HCT116 (cell line): Measurements from ENCODE around the gene LRBA. TPM values are rescaled to one million over a fixed set of nuclear protein-coding genes. Genes with fewer than 3 reads are reported as not detected.

Source experiments
- ATAC-seq: fragments of 200-7000 bp; cut with Tn5 transposase; 2 replicates; pipeline ENCODE4 v1.9.1; 2020; ENCODE audit warnings: mild to moderate bottlenecking, moderate library complexity
- BruUV-seq: library from RNA; stranded (reverse); fragments of 400-500 nt; replicated peaks from 2 replicates; lab custom pipeline; 2021; lab: Mats Ljungman, UMichigan
- CTCF ChIA-PET: fragments of 300-600 bp; sonication (Branson Sonifier 250); formaldehyde crosslinking; loops from one replicate; lab custom pipeline; 2021; ENCODE audit warnings: antibody characterized with exemption; lab: Charles Lee
- POLR2A ChIA-PET: fragments of 300-600, 350-600 bp; sonication (Branson Sonifier 250); formaldehyde crosslinking; loops from one replicate; lab custom pipeline; 2021; ENCODE audit warnings: antibody characterized with exemption; lab: Charles Lee
- RAD21 ChIA-PET, 2 experiments: fragments of 300-600 bp; sonication (Branson Sonifier 250); formaldehyde crosslinking; loops; one replicate each; lab custom pipeline; 2023; ENCODE audit warnings: low total read pairs in 2 of 2; ENCODE audit not compliant: uncharacterized antibody in 2 of 2, unreplicated experiment in 2 of 2, low non-redundant PET in 1 of 2; lab: Charles Lee
- DNase-seq: peaks from one replicate; pipeline ENCODE4 v3.0.0-alpha.2; 2010; ENCODE audit warnings: low read depth, low spot score
- H2AFZ ChIP-seq: fragments of 200-600 bp; shearing (Covaris generic), sonication (generic); 2 replicates; pipeline ENCODE4 v1.6.1; 2017; ENCODE audit warnings: low read depth, mixed run types, mixed read lengths, antibody characterized with exemption, low read length; ENCODE audit not compliant: poor library complexity, severe bottlenecking
- H3K27ac ChIP-seq: 2 replicates; pipeline ENCODE4 v1.5.1; 2012; ENCODE audit warnings: low read depth, low read length
- H3K27me3 ChIP-seq: fragments of 200-600 bp; sonication (generic); 2 replicates; pipeline ENCODE4 v1.6.1; 2016; ENCODE audit warnings: mixed run types, low read length, mixed read lengths; ENCODE audit not compliant: insufficient read depth
- H3K36me3 ChIP-seq, 2 experiments: fragments of 200-500 bp in 1 of 2; fragments of 200-600 bp in 1 of 2; sonication (Bioruptor generic) in 1 of 2; sonication (generic) in 1 of 2; 2 replicates each; pipeline versions ENCODE4 v1.5.1 to v1.6.1; 2014 to 2016; ENCODE audit warnings: low read length in 2 of 2, inconsistent platforms in 1 of 2, mixed read lengths in 1 of 2, mixed run types in 1 of 2; ENCODE audit not compliant: insufficient read depth in 2 of 2, control insufficient read depth in 1 of 2
- H3K4me1 ChIP-seq, 2 experiments: fragments of 200-600 bp in 1 of 2; sonication (generic) in 1 of 2; 2 replicates each; pipeline versions ENCODE4 v1.5.1 to v1.6.1; 2012 to 2017; ENCODE audit warnings: low read length in 2 of 2, inconsistent platforms in 1 of 2, mild to moderate bottlenecking in 1 of 2, mixed read lengths in 1 of 2, mixed run types in 1 of 2, moderate library complexity in 1 of 2; ENCODE audit not compliant: insufficient read depth in 2 of 2, control insufficient read depth in 1 of 2
- H3K4me2 ChIP-seq: fragments of 200-600 bp; sonication (generic); 2 replicates; pipeline ENCODE4 v1.6.1; 2017; ENCODE audit warnings: mixed run types, low read length, mixed read lengths
- H3K4me3 ChIP-seq, 2 experiments: fragments of 200-600 bp in 1 of 2; sonication (generic) in 1 of 2; replicated peaks in 1 of 2; 2 replicates each; pipeline ENCODE4 v1.5.1; 2011 to 2016; ENCODE audit warnings: low read length in 2 of 2, control low read depth in 1 of 2, low read depth in 1 of 2, mild to moderate bottlenecking in 1 of 2, mixed read lengths in 1 of 2, mixed run types in 1 of 2
- H3K79me2 ChIP-seq: fragments of 200-600 bp; sonication (generic); 2 replicates; pipeline ENCODE4 v1.6.1; 2017; ENCODE audit warnings: mild to moderate bottlenecking, mixed run types, low read length, moderate library complexity, mixed read lengths; ENCODE audit not compliant: insufficient read depth
- H3K9ac ChIP-seq: fragments of 200-600 bp; sonication (generic); 2 replicates; pipeline ENCODE4 v1.6.1; 2016; ENCODE audit warnings: low read length, mixed read lengths
- H3K9me2 ChIP-seq: fragments of 200-600 bp; sonication (generic), shearing (Covaris generic); 2 replicates; pipeline ENCODE4 v1.6.1; 2017; ENCODE audit warnings: mixed run types, mild to moderate bottlenecking, moderate library complexity; ENCODE audit not compliant: insufficient read depth
- H3K9me3 ChIP-seq, 2 experiments: fragments of 200-500 bp in 1 of 2; fragments of 200-600 bp in 1 of 2; sonication (Bioruptor generic) in 1 of 2; sonication (generic) in 1 of 2; 2 replicates each; pipeline ENCODE4 v1.6.1; 2014 to 2017; ENCODE audit warnings: low read length in 2 of 2, mixed read lengths in 2 of 2, inconsistent platforms in 1 of 2, low read depth in 1 of 2, mild to moderate bottlenecking in 1 of 2, mixed run types in 1 of 2, moderate library complexity in 1 of 2; ENCODE audit not compliant: control insufficient read depth in 1 of 2, insufficient read depth in 1 of 2
- H4K20me1 ChIP-seq: fragments of 200-600 bp; sonication (generic), shearing (Covaris generic); 2 replicates; pipeline ENCODE4 v1.6.1; 2017; ENCODE audit warnings: mixed run types, mild to moderate bottlenecking, moderate library complexity; ENCODE audit not compliant: insufficient read depth
- CEBPB ChIP-seq: IDR thresholded peaks from 2 replicates; pipeline ENCODE4 v1.6.1; 2012; ENCODE audit warnings: low read depth
- CTCF ChIP-seq, 3 experiments: fragments of 200-600 bp in 1 of 3; sonication (generic) in 1 of 3; IDR thresholded peaks in 2 of 3; conservative IDR thresholded peaks in 1 of 3; 2 replicates each; pipeline ENCODE4 v1.5.1; 2012 to 2017; ENCODE audit warnings: low read depth in 2 of 3, low read length in 2 of 3, antibody characterized with exemption in 1 of 3, borderline replicate concordance in 1 of 3, control low read depth in 1 of 3, mild to moderate bottlenecking in 1 of 3, mixed read lengths in 1 of 3, mixed run types in 1 of 3, moderate library complexity in 1 of 3; ENCODE audit not compliant: insufficient read depth in 1 of 3
- EGR1 ChIP-seq: IDR thresholded peaks from 2 replicates; pipeline ENCODE4 v1.6.1; 2012; ENCODE audit warnings: low read depth
- ELF1 ChIP-seq: IDR thresholded peaks from 2 replicates; pipeline ENCODE4 v1.6.1; 2012; ENCODE audit warnings: low read depth, borderline replicate concordance
- EZH2phosphoT487 ChIP-seq: fragments of 200-600 bp; IDR thresholded peaks from 2 replicates; pipeline ENCODE4 v1.6.1; 2018; ENCODE audit warnings: antibody characterized with exemption, borderline replicate concordance
- JUND ChIP-seq: IDR thresholded peaks from 2 replicates; pipeline ENCODE4 v1.6.1; 2012
- MAX ChIP-seq: IDR thresholded peaks from 2 replicates; pipeline ENCODE4 v1.6.1; 2012
- POLR2A ChIP-seq: IDR thresholded peaks from 2 replicates; pipeline ENCODE4 v1.7.0; 2011; ENCODE audit warnings: borderline replicate concordance; ENCODE audit not compliant: insufficient read depth, insufficient read length; ENCODE audit errors: extremely low read depth
- RAD21 ChIP-seq: IDR thresholded peaks from 2 replicates; pipeline ENCODE4 v1.6.1; 2012; ENCODE audit warnings: low read depth, mild to moderate bottlenecking
- REST ChIP-seq: IDR thresholded peaks from 2 replicates; pipeline ENCODE4 v1.6.1; 2012; ENCODE audit warnings: low read depth
- SP1 ChIP-seq: IDR thresholded peaks from 2 replicates; pipeline ENCODE4 v1.6.1; 2012; ENCODE audit warnings: low read depth
- SRF ChIP-seq: IDR thresholded peaks from 2 replicates; pipeline ENCODE4 v1.6.1; 2012; ENCODE audit warnings: low read depth
- ZFX ChIP-seq: fragments of 450-650 bp; IDR thresholded peaks from 2 replicates; pipeline ENCODE4 v1.6.1; 2017
- ZNF274 ChIP-seq: fragments of 200-500 bp; sonication (Bioruptor generic); IDR thresholded peaks from 2 replicates; pipeline ENCODE4 v1.6.1; 2014; ENCODE audit warnings: mild to moderate bottlenecking, low read depth, low read length, inconsistent platforms
- intact Hi-C: fragments of 100-400 bp; cut with micrococcal nuclease; formaldehyde crosslinking; loops from 2 replicates; pipeline ENCODE4 v1.10.0; 2022
- total RNA-seq: library from RNA; stranded (reverse); gene quantifications from one replicate; pipeline ENCODE4 v1.2.1, GENCODE V29; 2021; ENCODE audit not compliant: unreplicated experiment
- TF ChIP-seq, protein P1 (sequence below): IDR thresholded peaks from 2 replicates; pipeline ENCODE4 v1.6.1; 2012
- TF ChIP-seq, protein P2 (sequence below): IDR thresholded peaks from 2 replicates; pipeline ENCODE4 v1.6.1; 2011; ENCODE audit warnings: mild to moderate bottlenecking, low read length, moderate library complexity; ENCODE audit not compliant: insufficient replicate concordance; ENCODE audit errors: extremely low read depth

Gene LRBA
- total RNA-seq, 1 experiment from 2014 or later = 79.8 TPM

DNA sequence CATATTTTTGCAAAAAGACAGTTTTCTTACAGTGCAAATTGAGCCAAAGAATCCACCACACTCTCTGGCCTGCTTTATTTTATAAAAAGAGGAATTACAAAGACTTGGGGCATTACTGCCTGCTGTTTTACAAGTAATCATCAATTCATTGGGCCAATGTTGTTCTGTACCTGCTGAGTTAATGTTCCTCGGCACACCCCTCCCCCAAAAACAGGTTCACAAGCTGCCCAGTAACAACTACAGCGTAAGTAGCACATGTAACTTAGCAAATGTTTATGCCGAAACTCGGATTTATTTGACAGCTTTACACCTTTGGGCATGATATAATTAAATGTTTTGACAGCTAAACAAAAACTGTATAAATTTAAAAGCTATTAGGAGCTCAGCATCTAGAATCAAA, 647.8 kb downstream of the LRBA start:
- H4K20me1 ChIP-seq = no peaks in the 10 kb centered on the region
- RAD21 ChIA-PET = no interaction called here
- no peak for TF ChIP-seq ELF1
- TF ChIP-seq, protein P1, sequence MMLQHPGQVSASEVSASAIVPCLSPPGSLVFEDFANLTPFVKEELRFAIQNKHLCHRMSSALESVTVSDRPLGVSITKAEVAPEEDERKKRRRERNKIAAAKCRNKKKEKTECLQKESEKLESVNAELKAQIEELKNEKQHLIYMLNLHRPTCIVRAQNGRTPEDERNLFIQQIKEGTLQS = no peak
- TF ChIP-seq SP1 = no peak
- no peak for TF ChIP-seq CEBPB
- no peak for TF ChIP-seq REST
- no peak for TF ChIP-seq POLR2A
- TF ChIP-seq ZNF274 = no peak
- no peak for TF ChIP-seq CTCF (IDR thresholded peaks at IDR 0.05 in 2 of 3, conservative IDR thresholded peaks at IDR 0.05 in 1 of 3; ENCODE audit: borderline replicate concordance in 1 of 3, insufficient read depth in 1 of 3, low read depth in 2 of 3, low read length in 2 of 3)
- TF ChIP-seq, protein P2, sequence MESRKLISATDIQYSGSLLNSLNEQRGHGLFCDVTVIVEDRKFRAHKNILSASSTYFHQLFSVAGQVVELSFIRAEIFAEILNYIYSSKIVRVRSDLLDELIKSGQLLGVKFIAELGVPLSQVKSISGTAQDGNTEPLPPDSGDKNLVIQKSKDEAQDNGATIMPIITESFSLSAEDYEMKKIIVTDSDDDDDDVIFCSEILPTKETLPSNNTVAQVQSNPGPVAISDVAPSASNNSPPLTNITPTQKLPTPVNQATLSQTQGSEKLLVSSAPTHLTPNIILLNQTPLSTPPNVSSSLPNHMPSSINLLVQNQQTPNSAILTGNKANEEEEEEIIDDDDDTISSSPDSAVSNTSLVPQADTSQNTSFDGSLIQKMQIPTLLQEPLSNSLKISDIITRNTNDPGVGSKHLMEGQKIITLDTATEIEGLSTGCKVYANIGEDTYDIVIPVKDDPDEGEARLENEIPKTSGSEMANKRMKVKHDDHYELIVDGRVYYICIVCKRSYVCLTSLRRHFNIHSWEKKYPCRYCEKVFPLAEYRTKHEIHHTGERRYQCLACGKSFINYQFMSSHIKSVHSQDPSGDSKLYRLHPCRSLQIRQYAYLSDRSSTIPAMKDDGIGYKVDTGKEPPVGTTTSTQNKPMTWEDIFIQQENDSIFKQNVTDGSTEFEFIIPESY = no peak
- no peak for TF ChIP-seq SRF
- TF ChIP-seq EZH2phosphoT487 = no peak
- no peak for TF ChIP-seq ZFX
- no peak for TF ChIP-seq JUND
- no peak for TF ChIP-seq EGR1
- no peak for TF ChIP-seq MAX
- TF ChIP-seq RAD21 = no peak
- H3K4me1 ChIP-seq = no peaks in the 10 kb centered on the region
- no peaks in the 10 kb centered on the region for H3K79me2 ChIP-seq
- no peak overlapping the region for H3K27ac ChIP-seq
- DNase-seq (no peak), ATAC-seq (no peak)
- BruUV-seq = no TSS peak
- POLR2A ChIA-PET = no interaction called here
- no peaks in the 10 kb centered on the region for H3K36me3 ChIP-seq
- H3K9ac ChIP-seq = no peak overlapping the region
- H3K4me2 ChIP-seq = no peak overlapping the region
- CTCF ChIA-PET = no interaction called here
- no peaks in the 10 kb centered on the region for H3K27me3 ChIP-seq
- H2AFZ ChIP-seq = no peak overlapping the region
- intact Hi-C loops = no loop called here
- no peaks in the 10 kb centered on the region for H3K9me2 ChIP-seq
- no peaks in the 10 kb centered on the region for H3K9me3 ChIP-seq
- H3K4me3 ChIP-seq = no peak overlapping the region
